HG02588 (cell line): Measurements from ENCODE around the gene SLC50A1.

Experiments
- ATAC-seq: cut with Tn5 transposase; IDR thresholded peaks from one replicate; pipeline ENCODE4 v1.9.1; 2021; ENCODE audit warnings: mild to moderate bottlenecking, moderate library complexity; ENCODE audit not compliant: unreplicated experiment

Gene SLC50A1

DNA sequence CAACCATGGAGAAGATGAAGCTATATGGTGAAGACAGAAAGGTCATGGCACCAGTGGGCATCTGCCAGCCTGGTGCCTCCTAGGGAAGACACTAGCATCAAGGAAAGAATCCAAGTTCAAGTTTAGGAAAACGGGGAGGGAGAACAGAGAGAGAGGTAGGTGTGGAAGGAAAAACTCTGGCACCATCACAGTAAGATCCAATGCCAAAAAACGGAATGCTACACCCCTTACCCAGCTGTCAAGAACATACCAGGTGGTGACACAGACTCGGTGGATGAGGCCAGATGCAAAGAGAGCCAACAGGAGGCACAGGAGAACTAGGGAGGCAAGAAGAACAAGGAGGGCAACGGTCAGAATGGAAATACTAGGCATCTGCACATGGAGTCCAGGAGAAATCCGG is 33.9 kb downstream of the SLC50A1 start:
- ATAC-seq = no peak

DNA sequence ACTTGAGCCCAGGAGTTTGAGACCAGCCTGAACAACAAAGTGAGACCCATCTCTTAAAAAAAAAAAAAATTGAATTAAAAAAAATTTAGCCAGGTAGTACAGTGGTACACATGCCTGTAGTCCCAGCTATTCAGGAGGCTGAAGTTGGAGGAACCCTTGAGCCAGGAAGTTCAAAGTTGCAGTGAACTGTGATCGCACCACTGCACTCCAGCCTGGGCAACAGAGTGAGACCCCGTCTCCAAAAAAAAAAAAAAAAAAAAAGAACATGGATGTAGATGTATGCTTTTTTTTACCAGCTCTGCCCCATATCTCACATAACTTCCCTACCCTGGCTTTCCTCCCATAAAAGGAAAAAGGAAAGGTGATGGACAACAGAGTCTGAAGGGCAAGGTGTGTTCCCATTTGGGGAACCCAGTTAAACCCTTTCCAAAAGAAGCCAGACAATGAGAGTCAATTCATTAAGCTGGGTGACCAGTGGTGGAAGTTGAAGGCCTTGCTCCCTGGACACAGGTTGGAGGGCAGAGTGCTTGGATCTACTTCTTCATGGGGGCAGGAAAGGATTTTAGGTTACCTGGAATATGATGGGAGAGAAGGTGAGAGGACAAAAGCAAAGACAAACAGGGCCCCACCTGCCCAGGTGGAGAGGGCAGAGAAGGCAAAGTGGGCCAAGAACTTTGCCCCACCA is 34.6 kb downstream of the SLC50A1 start:
- ATAC-seq = no peak

DNA sequence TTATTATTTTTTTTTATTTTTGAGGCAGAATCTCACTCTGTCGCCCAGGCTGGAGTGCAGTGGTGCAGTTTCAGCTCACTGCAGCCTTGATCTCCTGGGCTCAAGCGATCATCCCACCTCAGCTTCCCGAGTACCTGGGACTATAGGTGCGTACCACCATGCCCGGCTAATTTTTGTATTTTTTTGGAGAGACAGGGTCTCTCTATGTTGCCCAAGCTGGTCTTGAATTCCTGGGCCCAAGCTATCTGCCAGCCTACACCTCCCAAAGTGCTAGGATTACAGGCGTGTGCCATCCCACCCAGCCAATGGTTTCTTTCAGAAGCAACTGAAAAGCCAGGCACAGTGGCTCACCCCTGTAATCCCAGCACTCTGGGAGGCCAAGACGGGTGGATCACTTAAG is 35.2 kb downstream of the SLC50A1 start:
- no peak for ATAC-seq

DNA sequence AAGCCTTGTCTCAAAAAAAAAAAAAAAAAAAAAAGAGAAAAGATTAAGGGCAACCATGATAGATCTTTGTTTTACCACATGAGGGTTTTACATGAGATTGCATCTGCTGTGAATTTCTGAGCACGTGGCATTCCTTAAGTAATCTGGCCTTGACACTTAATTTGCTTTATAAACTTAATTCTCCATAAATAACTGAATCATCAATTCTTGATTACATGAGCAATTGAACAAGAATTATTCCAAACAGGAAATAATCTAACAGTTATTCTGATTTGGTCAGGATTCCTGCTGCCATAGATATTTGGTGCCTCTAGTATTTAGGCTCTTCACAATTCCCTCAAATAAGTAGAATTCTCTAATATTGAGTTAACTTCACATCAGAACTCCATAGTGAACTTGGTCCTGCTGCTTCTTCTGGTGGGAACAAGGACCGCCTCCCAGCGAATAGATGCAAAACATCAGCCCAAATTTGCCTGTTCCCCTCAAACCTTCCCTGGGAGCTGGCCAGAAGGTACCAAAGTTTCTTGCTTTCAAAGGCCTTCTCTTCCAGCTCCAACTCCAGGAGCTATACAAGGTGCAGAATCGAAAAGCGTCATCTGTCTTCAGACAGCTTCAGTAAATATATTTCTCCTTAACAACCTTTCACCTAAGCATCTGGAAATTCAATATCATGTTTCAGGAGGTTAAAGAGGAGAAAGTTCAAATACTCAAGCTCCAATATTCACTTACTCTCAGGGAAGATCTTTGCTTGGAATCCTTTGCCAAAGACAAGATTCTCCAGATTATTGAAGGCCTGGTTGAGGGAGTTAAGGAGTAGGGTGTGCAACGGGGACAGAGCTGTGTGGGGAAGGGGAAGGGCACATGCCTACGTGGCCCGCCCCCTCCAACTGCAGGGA is 36.4 kb downstream of the SLC50A1 start:
- ATAC-seq = no peak

GRCh38 chr1:155172732-155173477 is 37.3 kb downstream of the SLC50A1 start, which contains the start of gene KRTCAP2:
TSS of gene KRTCAP2 (minus strand) at chr1:155173304. CDS start at chr1:155173224, 80 bp downstream.
- peak; percentile 65 for ATAC-seq

DNA sequence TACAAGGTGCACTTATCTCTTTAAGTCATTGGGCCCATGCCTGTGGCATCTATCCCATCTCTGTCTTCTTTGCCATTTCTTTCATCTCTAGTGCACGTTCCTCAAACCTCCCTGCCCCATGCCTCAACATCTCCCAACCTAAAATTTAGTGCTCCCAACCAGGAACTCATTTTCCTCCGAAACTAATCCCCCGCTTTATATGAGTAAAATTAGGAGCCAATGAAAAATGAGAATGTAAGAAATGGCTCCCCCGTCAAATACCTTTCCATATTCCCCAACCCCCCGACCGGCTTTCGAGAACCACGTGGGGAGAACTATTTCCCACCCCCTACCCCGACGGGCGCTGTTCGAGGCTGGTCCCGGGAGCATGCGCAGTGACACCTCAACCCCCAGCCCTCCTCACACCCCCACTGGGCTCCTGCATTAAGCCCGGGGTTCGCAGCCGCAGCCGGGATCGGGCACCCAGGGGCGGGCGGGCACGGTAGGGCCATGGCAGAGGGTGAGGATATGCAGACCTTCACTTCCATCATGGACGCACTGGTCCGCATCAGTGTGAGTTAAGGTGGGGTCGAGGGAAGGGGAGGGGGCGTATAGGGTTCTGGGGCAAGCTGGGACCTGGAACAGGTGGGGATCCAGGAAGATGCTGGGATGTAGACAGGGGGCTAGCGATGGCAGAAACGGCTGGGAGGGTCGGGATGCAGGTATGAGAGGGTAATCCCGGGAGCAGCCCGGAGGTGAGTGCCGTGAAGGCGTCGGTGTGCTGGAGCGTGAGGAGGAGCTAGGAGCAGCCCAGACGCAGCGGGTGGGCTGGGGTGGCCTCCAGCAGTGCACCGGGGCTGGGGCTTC is 38.0 kb downstream of the SLC50A1 start, which contains the start of gene TRIM46:
TRIM46 (plus strand) TSS at position 372 of the 846 bp plus-strand sequence; CDS start at position 490, 118 bp downstream.
- no peak for ATAC-seq

GRCh38 chr1:155174324-155175280 is 39.0 kb downstream of the SLC50A1 start:
- no peak for ATAC-seq

- ATAC-seq = no peak
Observed at GRCh38 chr1:155175281-155175926, 39.8 kb downstream of the SLC50A1 start.

GRCh38 chr1:155175927-155176371 is 40.3 kb downstream of the SLC50A1 start:
- ATAC-seq = no peak

DNA sequence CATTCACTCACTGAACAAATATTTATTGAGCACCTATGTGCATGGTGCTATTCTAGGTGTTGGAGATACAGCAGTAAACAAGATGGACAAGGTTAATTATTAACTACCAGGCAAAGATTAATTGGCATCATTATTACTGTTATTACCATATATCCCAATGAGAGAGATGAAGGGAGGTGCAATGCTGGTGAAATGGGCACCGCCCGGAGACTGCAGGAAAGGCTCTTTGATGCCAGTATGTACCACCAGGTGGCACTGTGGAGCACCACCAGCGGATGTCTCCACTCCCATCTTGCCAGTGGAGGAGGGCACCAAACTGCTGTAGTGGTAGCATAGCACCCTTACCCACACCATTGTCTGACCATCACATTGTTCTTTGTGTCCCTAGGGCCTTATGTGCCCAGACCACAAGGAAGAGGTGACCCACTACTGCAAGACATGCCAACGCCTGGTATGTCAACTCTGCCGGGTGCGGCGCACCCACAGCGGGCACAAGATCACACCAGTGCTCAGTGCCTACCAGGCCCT is 41.0 kb downstream of the SLC50A1 start:
- no peak for ATAC-seq

DNA sequence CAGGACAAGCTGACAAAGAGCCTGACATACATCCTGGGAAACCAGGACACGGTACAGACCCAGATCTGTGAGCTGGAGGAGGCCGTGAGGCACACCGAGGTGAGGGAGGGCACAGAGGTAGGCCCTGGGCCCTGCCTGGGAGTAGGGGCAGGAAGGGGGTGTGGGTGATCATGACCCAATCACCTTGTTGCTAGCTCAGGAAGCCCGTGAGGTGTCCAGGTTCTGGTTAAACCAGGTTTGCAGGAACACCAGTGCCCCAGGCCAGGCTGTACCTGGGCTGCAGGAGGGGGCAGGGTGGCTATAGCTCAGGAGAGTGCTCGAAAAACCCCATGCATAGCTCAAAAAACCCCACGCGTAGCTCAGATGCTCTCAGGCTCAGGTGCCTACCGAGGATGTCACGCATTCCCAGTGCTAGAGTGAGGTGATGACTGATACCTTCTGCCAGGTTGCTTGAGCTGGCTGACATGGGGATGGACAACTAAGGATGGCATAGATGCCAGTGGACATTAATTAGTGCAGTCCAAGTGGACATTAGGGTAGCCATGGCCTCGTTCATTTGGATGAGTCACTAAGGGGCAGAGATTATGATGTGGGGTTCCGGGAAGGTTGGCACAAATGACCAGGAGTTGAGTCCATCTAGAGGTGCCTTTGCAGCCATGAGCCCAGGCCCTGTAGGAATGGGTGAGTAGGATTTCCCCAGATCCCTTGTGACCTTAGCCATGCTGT is 41.7 kb downstream of the SLC50A1 start:
- no peak for ATAC-seq

GRCh38 chr1:155177918-155178281 is 42.2 kb downstream of the SLC50A1 start:
- ATAC-seq = no peak

DNA sequence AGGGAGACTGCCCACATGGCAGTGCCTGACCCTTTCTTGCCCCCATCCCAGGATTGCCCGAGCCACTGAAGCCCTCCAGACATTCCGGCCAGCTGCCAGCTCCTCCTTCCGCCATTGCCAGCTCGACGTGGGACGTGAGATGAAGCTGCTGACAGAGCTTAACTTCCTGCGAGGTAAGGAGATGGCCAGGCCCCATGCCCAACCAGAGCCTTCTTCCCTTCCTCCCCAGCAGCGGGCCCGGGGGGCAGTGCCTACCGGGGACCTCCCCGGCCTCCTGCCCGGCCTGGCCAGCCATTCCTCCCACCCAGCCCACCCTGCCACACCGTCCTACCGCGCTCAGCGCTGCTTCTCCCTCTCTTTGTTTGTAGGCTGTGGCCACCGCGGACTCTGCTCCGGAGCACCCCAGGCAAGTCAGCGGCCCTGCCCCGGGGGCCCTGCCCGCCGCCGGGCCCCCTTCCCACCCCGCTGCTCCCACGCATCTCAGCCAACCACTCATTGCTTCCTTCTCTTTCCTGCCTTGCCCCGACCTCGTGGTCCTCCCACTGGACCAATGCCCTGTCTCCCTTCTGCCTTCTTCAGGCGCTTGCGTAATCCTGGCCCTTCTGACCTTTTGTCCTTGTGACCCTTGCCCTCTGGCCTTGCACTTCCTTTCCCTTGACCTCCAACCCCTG is 42.9 kb downstream of the SLC50A1 start:
- ATAC-seq = no peak

- ATAC-seq = no peak
Observed at GRCh38 chr1:155179112-155180031, 43.7 kb downstream of the SLC50A1 start.

DNA sequence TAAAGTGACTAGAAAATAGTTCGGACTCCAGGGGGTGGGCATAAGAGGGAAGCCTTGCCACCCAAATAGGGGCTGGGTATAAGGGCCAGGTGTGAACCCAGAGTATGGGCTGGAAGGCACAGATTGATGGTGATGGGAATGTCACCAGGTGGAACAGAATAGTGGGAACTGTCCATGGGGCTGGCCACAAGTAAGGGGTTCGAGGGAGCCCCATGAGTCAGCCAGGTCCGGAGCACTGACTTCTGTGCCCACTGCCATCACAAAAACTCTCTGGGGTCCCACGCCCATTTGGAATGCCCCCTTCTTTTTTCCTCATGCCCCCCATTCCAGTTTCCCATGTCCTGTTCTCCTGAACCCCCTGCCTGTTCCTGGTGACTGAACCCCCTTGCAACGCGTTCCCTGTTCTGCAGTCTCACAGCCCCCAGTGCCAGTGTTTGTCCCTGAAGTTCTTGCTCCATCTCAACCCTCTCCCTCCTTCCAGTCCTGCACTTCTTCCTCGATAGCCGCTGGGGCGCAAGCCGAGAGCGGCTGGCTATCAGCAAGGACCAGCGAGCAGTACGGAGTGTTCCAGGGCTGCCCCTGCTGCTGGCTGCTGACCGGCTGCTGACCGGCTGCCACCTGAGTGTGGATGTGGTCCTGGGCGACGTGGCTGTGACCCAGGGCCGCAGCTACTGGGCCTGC is 45.9 kb downstream of the SLC50A1 start:
- ATAC-seq = no peak
